HG03521 (cell line): Measurements from ENCODE around the gene VIT.

Source experiments
- ATAC-seq: cut with Tn5 transposase; IDR thresholded peaks from one replicate; pipeline ENCODE4 v1.9.1; 2021; ENCODE audit warnings: mild to moderate bottlenecking, moderate library complexity; ENCODE audit not compliant: unreplicated experiment

The VIT gene

GRCh38 chr2:36708041-36708741 is 11.7 kb downstream of the VIT start:
- ATAC-seq: no peak

- ATAC-seq: no peak
Observed at GRCh38 chr2:36710858-36711515, 14.5 kb downstream of the VIT start.

DNA sequence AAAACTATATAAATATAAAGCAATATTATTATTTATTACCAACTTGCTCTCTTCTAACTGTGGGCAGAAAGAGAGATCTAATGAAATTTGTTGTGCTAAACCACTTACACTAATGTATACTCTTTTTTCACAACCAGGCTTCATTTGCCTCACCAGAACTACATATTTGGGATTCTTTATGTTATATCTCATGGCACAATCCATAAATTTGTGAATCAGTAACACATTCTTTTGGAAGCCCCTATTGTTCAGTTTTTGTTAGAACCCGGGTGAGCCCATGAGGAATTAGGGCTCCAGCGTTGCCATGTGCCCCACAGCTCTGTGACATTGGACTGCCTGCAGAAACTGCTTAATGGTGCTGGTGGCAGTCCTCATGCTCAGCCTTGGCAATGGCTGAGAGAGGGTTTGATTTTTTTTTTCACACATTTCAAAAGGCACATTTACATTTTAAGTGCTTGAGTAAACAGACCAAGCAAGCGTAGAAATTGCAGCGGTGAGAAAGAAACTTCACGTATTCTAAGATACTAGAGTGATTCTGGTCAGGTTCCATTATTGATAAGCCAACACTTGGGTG is 15.3 kb downstream of the VIT start:
- no peak for ATAC-seq

DNA sequence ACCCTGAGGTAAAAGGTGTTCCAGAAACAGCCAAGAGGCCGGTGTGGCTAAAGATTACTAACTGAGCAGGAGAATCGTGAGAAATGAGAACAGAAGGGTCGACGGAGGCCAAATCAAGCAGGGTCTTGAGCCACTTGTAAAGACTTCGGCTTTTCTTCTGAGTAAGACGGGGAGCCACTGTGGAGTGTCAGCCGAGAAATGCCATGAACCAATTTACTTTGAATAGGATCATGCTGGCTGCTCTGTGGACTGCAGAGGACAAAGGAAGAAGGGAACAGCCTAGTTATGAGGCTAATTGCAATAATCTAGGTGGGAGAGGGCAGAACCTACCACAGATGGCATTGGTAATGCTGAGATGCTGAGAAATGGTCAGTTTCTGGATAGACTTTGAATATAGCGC is 16.8 kb downstream of the VIT start:
- ATAC-seq: no peak

DNA sequence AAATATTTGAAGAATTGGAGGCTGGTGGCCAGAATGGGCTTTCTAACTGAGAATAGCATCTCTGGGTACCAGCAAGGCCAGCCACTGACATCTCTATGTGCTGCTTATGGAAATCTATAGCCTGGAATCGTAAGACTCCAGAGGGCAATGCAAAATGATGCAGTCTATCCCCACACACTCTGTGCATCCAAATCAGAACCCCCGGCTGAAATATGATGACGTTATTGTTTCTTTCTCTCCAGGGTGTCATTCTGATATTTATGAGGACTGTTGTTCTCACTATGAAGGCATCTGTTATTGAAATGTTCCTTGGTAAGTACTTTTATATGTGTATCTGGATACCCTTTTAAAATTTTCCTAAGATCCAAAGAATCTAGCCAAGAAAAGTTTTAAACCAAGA is 19.6 kb downstream of the VIT start:
- no peak for ATAC-seq

DNA sequence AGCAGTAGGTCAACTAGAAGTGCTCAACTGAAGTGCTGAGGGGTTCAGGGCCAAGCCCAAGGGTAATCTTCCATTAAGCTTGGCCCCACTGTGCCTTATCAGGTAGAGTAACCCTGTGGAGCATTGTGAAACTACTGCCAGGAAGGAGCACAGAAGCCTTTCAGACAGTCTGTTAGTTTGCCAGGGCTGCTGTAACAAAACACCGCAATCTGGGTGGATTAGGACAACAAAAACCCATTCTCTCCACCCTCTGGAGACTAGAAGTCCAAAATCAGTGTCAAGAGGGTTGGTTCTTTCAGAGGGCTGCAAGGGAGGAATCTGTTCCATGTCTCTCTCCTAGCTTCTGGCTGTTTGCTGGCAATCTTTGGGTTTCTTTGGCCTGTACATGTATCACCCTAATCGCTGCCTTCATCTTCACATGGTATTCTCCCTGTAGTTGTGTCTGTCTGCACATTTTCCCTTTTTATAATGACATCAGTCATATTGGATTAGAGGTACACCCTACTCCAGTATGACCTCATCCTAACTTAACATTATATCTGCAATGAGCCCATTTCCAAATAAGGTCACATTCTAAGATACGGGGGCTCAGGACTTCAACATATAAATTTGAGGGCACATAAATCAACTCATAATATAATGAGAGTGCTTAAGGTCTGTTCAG is 21.2 kb downstream of the VIT start:
- no peak for ATAC-seq

- ATAC-seq: no peak
Observed at GRCh38 chr2:36727550-36727949, 31.0 kb downstream of the VIT start.

GRCh38 chr2:36729067-36729466 is 32.6 kb downstream of the VIT start:
- ATAC-seq: no peak

- no peak for ATAC-seq
Observed at GRCh38 chr2:36731941-36732672, 35.6 kb downstream of the VIT start.

DNA sequence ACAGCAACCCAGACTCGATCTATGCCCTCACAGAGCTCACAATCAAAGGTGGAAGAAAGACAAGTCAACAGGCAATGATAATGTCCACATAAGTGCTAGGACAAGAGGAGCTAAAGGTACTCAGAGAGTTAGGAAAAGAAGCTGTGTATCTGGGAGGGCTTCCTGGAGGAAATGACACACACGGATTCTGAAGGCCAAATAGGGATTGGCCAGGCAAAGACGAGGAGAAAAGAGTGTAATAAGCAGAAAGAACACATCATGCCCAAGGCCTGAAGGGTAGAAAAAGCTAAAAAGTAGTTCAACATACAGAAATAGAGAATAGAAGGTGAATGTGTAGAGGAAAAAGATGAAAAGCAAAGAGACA is 36.1 kb downstream of the VIT start:
- ATAC-seq: no peak

DNA sequence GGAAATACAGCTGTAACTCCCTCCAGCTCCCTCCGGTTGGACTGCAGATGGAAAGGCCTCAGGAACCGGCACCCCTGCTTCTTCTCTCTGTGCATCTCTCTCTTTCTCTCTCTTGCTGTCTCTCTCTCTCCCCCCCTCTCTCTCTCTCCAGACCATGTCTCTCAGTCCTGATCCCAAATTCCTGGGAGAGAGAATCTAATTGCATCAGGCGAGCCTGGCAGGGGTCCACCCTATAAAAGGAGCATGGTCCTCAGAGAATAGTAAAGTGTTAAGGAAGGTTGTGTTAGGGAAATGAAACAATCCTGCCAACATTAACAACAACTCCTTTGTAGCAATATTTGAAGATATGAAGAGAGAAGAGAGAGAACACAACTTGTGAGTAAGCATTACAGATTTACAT is 36.7 kb downstream of the VIT start:
- ATAC-seq: no peak

GRCh38 chr2:36734304-36734703 is 37.8 kb downstream of the VIT start:
- no peak for ATAC-seq

GRCh38 chr2:36737131-36737750 is 40.7 kb downstream of the VIT start:
- no peak for ATAC-seq

- ATAC-seq: no peak
Observed at GRCh38 chr2:36740061-36740460, 43.6 kb downstream of the VIT start.

GRCh38 chr2:36741188-36741837 is 44.8 kb downstream of the VIT start:
- ATAC-seq: no peak

- no peak for ATAC-seq
Observed at GRCh38 chr2:36743954-36744353, 47.4 kb downstream of the VIT start.

DNA sequence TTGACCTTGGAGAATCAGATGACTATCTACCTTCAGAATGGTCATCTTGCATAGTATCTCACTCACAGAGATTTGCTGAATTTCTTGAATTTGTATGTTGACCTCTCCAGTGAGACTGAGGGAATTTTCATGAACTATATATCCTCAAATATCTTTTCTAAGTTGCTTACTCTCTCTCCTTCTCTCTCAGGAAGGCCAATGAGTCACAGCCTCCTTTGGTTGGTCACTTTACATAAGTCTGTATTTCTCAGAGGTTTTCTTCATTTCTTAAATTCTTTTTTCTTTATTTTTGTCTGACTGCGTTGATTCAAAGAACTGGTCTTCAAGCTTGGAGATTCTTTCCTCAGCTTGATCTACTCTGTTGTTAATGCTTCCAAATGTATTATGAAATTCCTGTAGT is 51.7 kb downstream of the VIT start:
- no peak for ATAC-seq

- no peak for ATAC-seq
Observed at GRCh38 chr2:36750101-36750500, 53.6 kb downstream of the VIT start.

DNA sequence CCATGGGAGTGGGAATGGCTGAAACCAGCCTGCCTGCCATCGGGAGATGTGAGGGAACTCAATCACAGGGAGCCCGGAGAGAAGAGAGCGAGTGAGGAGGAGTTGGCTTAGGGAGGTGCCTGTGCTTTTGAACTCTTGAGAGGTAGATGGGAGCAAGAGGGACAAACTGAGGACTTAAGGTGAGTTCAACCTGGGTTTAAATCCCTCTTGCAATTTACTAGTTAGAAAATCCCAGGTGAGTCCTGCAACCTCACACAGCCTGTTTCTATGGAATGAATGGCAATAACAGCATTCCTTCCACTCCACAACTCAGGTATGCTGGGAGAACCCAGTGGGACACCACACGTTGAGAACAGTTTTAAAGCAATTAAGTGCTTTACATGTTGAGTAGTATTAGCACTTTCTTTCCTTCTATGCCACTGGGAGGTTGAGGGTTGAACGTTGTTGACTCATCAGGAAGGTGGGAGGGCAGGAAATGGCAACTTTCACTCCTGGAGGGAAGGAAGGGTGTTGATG is 57.3 kb downstream of the VIT start:
- no peak for ATAC-seq

- no peak for ATAC-seq
Observed at GRCh38 chr2:36754578-36754977, 58.1 kb downstream of the VIT start.
